WTC11 (cell line): ENCODE results near the gene NFS1.

Source experiments
- ESRRA ChIP-seq: sonication (generic); formaldehyde crosslinking; IDR thresholded peaks from 2 replicates; pipeline ENCODE4 v1.8.1; 2022; ENCODE audit warnings: mild to moderate bottlenecking, missing genetic modification reagents, borderline replicate concordance
- NR3C1 ChIP-seq: sonication (generic); formaldehyde crosslinking; conservative IDR thresholded peaks from 2 replicates; pipeline ENCODE4 v1.8.1; 2023; ENCODE audit warnings: low read depth, mild to moderate bottlenecking, missing genetic modification reagents
- TEAD4 ChIP-seq: sonication (generic); formaldehyde crosslinking; IDR thresholded peaks from 2 replicates; pipeline ENCODE4 v1.8.0; 2022; ENCODE audit warnings: mild to moderate bottlenecking, missing genetic modification reagents
- TF ChIP-seq, protein P1 (sequence below): sonication (generic); formaldehyde crosslinking; IDR thresholded peaks from 2 replicates; pipeline ENCODE4 v1.8.1; 2023; ENCODE audit warnings: mild to moderate bottlenecking, missing genetic modification reagents
- TF ChIP-seq, protein P2 (sequence below): fragments of 200-600 bp; IDR thresholded peaks from 2 replicates; pipeline ENCODE4 v1.8.0; 2022; ENCODE audit warnings: antibody characterized with exemption
- TF ChIP-seq, protein P3 (sequence below): sonication (generic); formaldehyde crosslinking; conservative IDR thresholded peaks from 2 replicates; pipeline ENCODE4 v1.8.1; 2022; ENCODE audit warnings: mild to moderate bottlenecking, missing genetic modification reagents
- TF ChIP-seq, protein P4 (sequence below): sonication (generic); formaldehyde crosslinking; conservative IDR thresholded peaks from 2 replicates; pipeline ENCODE4 v1.8.1; 2023; ENCODE audit warnings: mild to moderate bottlenecking, low read depth, missing genetic modification reagents, moderate library complexity
- TF ChIP-seq, protein P5 (sequence below): sonication (generic); formaldehyde crosslinking; IDR thresholded peaks from 2 replicates; pipeline ENCODE4 v1.8.1; 2022; ENCODE audit warnings: low read depth, missing genetic modification reagents, borderline replicate concordance
- TF ChIP-seq, protein P6 (sequence below): sonication (generic); formaldehyde crosslinking; IDR thresholded peaks from 2 replicates; pipeline ENCODE4 v1.8.1; 2023; ENCODE audit warnings: mild to moderate bottlenecking, missing genetic modification reagents, borderline replicate concordance

DNA sequence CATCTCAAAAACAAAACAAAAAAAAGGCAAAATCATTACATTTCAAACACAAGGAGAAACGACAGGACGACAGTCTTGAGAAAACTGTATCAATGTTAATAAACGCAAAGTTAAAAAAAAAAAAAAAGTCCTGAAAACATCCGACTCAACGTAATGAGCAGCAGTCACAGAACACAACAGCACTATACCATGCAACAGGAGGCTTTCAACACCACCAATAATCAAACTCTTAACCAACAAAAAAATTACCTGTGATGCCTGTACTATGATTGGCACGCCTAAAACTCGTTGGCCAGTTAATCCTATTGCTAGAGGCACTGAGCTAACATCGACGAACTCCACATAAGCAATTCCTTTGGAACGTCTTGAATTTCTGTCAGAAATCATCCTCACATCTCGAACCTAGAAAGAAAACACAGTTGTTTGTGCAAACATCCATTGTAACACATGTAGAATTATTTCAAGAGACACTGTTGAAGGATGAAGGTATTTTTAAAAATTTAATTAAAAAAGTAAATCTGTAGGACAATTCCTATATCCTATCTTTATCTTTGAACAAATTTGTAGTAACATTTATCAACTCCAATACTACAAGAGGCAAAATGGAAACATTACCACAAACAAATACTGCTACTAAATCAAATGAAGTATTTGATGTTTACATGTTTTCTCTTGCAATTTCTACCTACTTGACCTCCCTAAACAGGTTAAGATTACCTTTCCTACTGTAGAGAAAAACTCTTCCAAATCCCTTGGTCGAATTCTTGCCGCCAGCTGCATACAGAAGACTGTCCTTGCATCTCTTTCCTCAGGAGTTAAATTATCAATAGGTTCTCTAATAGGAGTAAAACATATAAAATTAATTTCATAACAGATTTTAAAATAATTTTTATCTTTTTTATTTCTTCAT lies 25.4 kb upstream of the NFS1 start:
- TF ChIP-seq, protein P1, sequence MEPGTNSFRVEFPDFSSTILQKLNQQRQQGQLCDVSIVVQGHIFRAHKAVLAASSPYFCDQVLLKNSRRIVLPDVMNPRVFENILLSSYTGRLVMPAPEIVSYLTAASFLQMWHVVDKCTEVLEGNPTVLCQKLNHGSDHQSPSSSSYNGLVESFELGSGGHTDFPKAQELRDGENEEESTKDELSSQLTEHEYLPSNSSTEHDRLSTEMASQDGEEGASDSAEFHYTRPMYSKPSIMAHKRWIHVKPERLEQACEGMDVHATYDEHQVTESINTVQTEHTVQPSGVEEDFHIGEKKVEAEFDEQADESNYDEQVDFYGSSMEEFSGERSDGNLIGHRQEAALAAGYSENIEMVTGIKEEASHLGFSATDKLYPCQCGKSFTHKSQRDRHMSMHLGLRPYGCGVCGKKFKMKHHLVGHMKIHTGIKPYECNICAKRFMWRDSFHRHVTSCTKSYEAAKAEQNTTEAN (CRISPR knock-in tag), result no peak
- TF ChIP-seq, protein P2, sequence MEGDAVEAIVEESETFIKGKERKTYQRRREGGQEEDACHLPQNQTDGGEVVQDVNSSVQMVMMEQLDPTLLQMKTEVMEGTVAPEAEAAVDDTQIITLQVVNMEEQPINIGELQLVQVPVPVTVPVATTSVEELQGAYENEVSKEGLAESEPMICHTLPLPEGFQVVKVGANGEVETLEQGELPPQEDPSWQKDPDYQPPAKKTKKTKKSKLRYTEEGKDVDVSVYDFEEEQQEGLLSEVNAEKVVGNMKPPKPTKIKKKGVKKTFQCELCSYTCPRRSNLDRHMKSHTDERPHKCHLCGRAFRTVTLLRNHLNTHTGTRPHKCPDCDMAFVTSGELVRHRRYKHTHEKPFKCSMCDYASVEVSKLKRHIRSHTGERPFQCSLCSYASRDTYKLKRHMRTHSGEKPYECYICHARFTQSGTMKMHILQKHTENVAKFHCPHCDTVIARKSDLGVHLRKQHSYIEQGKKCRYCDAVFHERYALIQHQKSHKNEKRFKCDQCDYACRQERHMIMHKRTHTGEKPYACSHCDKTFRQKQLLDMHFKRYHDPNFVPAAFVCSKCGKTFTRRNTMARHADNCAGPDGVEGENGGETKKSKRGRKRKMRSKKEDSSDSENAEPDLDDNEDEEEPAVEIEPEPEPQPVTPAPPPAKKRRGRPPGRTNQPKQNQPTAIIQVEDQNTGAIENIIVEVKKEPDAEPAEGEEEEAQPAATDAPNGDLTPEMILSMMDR, result no peak
- TF ChIP-seq NR3C1 (CRISPR knock-in tag), result no peak
- TF ChIP-seq, protein P3, sequence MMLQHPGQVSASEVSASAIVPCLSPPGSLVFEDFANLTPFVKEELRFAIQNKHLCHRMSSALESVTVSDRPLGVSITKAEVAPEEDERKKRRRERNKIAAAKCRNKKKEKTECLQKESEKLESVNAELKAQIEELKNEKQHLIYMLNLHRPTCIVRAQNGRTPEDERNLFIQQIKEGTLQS (CRISPR knock-in tag), result no peak
- TF ChIP-seq TEAD4 (CRISPR knock-in tag), result no peak
- TF ChIP-seq, protein P4, sequence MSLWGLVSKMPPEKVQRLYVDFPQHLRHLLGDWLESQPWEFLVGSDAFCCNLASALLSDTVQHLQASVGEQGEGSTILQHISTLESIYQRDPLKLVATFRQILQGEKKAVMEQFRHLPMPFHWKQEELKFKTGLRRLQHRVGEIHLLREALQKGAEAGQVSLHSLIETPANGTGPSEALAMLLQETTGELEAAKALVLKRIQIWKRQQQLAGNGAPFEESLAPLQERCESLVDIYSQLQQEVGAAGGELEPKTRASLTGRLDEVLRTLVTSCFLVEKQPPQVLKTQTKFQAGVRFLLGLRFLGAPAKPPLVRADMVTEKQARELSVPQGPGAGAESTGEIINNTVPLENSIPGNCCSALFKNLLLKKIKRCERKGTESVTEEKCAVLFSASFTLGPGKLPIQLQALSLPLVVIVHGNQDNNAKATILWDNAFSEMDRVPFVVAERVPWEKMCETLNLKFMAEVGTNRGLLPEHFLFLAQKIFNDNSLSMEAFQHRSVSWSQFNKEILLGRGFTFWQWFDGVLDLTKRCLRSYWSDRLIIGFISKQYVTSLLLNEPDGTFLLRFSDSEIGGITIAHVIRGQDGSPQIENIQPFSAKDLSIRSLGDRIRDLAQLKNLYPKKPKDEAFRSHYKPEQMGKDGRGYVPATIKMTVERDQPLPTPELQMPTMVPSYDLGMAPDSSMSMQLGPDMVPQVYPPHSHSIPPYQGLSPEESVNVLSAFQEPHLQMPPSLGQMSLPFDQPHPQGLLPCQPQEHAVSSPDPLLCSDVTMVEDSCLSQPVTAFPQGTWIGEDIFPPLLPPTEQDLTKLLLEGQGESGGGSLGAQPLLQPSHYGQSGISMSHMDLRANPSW (CRISPR knock-in tag), result no peak
- no peak for TF ChIP-seq ESRRA (CRISPR knock-in tag)
- TF ChIP-seq, protein P5, sequence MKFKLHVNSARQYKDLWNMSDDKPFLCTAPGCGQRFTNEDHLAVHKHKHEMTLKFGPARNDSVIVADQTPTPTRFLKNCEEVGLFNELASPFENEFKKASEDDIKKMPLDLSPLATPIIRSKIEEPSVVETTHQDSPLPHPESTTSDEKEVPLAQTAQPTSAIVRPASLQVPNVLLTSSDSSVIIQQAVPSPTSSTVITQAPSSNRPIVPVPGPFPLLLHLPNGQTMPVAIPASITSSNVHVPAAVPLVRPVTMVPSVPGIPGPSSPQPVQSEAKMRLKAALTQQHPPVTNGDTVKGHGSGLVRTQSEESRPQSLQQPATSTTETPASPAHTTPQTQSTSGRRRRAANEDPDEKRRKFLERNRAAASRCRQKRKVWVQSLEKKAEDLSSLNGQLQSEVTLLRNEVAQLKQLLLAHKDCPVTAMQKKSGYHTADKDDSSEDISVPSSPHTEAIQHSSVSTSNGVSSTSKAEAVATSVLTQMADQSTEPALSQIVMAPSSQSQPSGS, result no peak
- TF ChIP-seq, protein P6, sequence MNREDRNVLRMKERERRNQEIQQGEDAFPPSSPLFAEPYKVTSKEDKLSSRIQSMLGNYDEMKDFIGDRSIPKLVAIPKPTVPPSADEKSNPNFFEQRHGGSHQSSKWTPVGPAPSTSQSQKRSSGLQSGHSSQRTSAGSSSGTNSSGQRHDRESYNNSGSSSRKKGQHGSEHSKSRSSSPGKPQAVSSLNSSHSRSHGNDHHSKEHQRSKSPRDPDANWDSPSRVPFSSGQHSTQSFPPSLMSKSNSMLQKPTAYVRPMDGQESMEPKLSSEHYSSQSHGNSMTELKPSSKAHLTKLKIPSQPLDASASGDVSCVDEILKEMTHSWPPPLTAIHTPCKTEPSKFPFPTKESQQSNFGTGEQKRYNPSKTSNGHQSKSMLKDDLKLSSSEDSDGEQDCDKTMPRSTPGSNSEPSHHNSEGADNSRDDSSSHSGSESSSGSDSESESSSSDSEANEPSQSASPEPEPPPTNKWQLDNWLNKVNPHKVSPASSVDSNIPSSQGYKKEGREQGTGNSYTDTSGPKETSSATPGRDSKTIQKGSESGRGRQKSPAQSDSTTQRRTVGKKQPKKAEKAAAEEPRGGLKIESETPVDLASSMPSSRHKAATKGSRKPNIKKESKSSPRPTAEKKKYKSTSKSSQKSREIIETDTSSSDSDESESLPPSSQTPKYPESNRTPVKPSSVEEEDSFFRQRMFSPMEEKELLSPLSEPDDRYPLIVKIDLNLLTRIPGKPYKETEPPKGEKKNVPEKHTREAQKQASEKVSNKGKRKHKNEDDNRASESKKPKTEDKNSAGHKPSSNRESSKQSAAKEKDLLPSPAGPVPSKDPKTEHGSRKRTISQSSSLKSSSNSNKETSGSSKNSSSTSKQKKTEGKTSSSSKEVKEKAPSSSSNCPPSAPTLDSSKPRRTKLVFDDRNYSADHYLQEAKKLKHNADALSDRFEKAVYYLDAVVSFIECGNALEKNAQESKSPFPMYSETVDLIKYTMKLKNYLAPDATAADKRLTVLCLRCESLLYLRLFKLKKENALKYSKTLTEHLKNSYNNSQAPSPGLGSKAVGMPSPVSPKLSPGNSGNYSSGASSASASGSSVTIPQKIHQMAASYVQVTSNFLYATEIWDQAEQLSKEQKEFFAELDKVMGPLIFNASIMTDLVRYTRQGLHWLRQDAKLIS, result no peak
